GM13976 (cell line): ENCODE data around the gene PRRT3.
"Not testable (repeated sequence)": the region's sequence is repeated elsewhere in the genome, so short reads cannot be mapped to it uniquely, and the experiment has no call there.

Experiments
- DNase-seq: peaks from one replicate; pipeline ENCODE4 v3.0.0; 2012; ENCODE audit warnings: low spot score
- in situ Hi-C: fragments of 300-500 bp; cut with MboI; formaldehyde crosslinking; loops from one replicate; pipeline ENCODE4 v1.12.0; 2022; ENCODE audit warnings: low sequenced_read_pairs, mixed read lengths, inconsistent platforms; ENCODE audit not compliant: unreplicated experiment
- TF ChIP-seq, protein P1 (sequence below): IDR thresholded peaks from 2 replicates; pipeline ENCODE4 v1.5.1; 2012; ENCODE audit warnings: borderline replicate concordance, mild to moderate bottlenecking; ENCODE audit not compliant: insufficient read depth; ENCODE audit errors: extremely low read depth, missing control alignments, control extremely low read depth

Gene PRRT3

DNA sequence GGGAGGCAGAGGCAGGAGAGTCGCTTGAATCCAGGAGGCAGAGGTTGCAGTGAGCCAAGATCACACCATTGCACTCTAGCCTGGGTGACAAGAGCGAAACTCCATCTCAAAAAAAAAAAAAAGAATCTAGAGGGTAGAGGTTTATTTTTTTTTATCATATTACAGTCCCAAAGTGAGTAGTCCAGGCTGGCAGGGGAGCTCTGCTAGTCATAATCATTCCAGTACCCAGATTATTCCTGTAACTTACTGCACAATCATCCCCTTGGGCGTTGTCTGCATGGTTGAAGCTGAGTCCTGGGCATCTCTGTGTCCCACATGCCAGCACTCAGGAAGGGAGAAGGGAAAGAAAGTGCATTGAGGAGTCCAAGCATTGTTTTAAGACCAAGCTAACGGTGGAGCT, 10.0 kb downstream of the PRRT3 start:
- in situ Hi-C loops = no loop called here
- no peak for DNase-seq
- TF ChIP-seq, protein P1, sequence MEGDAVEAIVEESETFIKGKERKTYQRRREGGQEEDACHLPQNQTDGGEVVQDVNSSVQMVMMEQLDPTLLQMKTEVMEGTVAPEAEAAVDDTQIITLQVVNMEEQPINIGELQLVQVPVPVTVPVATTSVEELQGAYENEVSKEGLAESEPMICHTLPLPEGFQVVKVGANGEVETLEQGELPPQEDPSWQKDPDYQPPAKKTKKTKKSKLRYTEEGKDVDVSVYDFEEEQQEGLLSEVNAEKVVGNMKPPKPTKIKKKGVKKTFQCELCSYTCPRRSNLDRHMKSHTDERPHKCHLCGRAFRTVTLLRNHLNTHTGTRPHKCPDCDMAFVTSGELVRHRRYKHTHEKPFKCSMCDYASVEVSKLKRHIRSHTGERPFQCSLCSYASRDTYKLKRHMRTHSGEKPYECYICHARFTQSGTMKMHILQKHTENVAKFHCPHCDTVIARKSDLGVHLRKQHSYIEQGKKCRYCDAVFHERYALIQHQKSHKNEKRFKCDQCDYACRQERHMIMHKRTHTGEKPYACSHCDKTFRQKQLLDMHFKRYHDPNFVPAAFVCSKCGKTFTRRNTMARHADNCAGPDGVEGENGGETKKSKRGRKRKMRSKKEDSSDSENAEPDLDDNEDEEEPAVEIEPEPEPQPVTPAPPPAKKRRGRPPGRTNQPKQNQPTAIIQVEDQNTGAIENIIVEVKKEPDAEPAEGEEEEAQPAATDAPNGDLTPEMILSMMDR = no peak

DNA sequence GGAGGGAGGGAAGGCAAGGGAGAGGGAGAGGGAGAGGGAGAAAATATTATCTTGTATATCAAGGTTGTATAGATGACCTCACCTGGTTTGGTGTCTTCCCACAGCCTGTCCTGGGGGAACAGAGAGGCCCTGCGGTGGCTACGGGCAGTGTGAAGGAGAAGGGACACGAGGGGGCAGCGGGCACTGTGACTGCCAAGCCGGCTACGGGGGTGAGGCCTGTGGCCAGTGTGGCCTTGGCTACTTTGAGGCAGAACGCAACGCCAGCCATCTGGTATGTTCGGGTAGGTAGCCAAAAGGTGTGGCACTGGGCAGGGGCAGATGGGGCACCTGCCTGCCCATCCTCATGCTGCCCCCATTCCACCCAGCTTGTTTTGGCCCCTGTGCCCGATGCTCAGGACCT, 11.5 kb downstream of the PRRT3 start:
- TF ChIP-seq, protein P1 = no peak
- DNase-seq = no peak
- in situ Hi-C loops = no loop called here

DNA sequence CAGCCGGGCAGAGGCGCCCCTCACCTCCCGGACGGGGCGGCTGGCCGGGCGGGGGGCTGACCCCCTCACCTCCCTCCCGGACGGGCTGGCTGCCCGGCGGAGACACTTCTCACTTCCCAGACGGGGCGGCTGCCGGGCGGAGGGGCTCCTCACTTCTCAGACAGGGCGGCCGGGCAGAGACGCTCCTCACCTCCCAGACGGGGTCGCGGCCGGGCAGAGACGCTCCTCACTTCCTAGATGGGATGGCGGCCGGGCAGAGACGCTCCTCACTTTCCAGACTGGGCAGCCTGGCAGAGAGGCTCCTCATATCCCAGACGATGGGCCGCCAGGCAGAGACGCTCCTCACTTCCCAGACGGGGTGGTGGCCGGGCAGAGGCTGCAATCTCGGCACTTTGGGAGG, 12.3 kb downstream of the PRRT3 start:
- in situ Hi-C loops, DNase-seq: not testable (repeated sequence)

DNA sequence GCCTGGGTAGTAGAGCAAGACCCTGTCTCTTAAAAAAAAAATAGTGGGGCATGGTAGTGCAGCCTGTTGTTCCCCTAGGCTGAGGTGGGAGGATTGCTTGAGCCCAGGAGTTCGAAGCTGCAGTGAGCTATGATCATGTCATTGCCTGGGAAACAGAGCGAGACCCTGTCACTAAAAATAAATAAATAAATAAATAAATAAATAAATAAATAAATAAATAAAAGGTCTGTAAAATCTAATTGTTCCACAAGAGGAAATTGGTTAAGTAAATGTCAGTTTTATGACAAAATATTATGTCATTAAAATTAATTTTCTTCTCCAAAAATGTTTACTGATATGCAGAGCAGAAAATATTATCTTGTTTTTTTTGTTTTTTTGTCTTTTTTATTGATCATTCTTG, 13.2 kb downstream of the PRRT3 start:
- TF ChIP-seq, protein P1 = no peak
- in situ Hi-C loops = no loop called here
- DNase-seq = no peak

DNA sequence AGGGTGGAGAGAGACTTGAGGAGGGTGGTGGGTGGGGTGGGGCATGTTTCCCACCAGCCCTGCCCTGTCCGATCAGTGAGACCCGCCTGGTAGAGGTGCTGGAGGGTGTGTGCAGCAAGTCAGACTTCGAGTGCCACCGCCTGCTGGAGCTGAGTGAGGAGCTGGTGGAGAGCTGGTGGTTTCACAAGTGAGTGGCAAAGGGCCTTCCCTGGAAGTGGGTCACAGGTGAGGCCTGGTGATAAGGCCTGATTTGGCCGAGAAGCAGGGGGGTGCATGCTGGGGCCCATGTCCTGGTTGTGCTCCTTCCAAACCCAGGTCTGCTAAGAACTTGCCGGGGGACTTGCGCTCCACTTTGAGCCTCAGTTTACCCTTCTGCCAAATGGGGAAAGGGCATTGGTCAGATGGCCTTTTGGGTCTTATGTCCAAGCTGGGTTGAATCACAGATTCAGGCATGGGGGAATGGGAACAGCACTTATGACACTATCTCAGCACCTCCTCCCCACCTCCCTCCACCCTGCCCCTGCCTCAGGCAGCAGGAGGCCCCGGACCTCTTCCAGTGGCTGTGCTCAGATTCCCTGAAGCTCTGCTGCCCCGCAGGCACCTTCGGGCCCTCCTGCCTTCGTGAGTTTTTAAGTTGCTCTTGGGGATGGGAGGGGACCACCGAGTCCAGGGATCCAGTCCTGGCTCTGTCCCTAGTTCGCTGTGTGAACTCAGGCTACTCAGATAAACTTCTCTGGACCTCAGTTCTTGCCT, 14.5 kb downstream of the PRRT3 start:
- in situ Hi-C loops = no loop called here
- TF ChIP-seq, protein P1 = no peak
- no peak for DNase-seq

DNA sequence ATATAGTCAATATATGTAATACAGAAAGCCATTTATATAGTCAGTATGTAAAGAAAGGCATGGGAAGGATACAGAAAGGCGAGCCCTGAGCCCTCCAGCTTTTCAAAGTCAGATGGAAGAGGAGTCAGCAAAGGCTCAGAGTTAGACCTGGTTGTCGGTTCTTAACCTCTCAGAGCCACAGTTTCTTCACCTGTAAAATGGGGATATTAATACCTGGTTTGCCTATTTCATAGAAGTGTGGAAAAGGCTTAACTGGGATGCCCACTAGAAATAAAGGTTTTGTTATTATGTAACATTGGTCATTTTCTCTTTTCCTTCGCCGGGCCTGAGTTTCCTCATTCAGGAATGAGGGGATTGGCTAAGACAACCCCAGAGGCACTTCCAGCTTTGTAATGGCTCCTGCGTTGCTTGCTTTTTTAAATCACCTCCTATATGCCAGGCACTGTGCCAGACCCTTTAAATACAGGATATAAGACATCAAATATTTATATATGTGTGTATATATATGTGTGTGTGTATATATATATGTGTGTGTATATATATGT, 16.2 kb downstream of the PRRT3 start:
- TF ChIP-seq, protein P1 = no peak
- DNase-seq = no peak
- in situ Hi-C loops = no loop called here

DNA sequence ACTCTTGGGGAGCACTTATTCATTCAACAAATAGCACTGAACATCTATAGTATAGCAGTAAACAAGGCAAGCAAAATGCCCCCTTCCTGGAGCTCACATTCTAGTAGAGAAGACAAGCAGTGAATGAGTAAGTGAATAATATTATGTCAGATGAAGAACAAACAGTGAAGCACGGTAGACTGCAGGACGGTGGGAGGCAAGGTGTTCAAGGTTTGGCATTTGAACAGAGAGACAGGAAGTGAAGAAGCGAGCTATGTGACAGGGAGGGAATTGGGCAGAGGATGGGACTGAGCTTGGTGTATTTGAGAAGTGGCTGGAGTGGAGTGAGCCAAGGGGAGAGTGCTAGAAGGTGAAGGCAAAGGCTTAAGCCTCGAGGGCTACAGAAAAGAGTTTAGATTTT, 17.2 kb downstream of the PRRT3 start:
- TF ChIP-seq, protein P1 = no peak
- in situ Hi-C loops = no loop called here
- DNase-seq = no peak
